GM19328 (cell line): ENCODE results near the gene SERPINI1.

Source experiments
- ATAC-seq: cut with Tn5 transposase; IDR thresholded peaks from one replicate; pipeline ENCODE4 v1.9.1; 2021; ENCODE audit warnings: mild to moderate bottlenecking, moderate library complexity; ENCODE audit not compliant: unreplicated experiment

SERPINI1 gene, protein sequence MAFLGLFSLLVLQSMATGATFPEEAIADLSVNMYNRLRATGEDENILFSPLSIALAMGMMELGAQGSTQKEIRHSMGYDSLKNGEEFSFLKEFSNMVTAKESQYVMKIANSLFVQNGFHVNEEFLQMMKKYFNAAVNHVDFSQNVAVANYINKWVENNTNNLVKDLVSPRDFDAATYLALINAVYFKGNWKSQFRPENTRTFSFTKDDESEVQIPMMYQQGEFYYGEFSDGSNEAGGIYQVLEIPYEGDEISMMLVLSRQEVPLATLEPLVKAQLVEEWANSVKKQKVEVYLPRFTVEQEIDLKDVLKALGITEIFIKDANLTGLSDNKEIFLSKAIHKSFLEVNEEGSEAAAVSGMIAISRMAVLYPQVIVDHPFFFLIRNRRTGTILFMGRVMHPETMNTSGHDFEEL

DNA sequence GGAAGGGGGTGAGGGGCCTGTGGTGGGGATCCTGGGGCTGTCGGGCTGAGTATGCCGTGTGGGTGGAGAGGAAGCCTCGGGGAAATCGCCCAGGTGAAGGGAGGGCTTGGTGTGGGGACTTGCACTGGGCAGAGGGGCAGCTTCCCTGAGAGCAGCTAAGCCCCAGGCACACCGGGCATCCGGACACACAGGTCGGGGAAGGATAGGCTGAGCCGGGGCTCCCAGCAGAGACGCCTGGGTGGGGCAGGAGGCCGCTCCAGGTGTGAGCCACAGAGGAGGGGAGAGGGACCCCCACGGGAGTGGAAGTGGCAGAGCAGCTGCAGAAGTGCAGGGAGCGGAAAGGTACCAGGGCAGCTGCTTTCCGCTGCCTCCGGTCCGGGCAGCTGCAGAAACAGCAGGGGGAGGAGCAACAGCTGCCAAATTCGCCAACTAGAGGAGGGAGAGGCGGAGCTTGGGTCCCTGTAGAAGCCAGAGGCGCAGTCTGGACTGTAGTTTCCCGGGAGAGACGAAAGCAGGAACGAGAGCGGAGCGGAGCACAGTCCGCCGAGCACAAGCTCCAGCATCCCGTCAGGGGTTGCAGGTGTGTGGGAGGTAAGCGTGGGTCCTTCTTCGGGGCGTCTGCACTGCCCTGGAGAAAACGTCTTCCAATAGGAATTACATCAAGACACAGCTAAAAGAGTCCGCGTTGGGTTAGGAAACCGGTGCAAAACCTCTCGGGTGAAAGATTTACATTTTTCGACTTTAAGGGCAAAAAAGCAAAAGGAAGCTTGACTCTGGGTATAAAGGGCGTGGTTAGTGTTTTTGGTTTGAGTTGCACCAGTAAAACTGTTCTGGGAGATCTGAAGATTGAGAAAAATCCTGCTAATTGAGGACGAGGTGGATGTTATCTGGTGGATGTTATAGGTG, at the start of gene SERPINI1:
Gene SERPINI1, plus strand, starts transcription at position 489 of the 906 bp plus-strand sequence. CDS start 53,408 bp downstream, outside the sequence.
- ATAC-seq = peak; percentile 49

DNA sequence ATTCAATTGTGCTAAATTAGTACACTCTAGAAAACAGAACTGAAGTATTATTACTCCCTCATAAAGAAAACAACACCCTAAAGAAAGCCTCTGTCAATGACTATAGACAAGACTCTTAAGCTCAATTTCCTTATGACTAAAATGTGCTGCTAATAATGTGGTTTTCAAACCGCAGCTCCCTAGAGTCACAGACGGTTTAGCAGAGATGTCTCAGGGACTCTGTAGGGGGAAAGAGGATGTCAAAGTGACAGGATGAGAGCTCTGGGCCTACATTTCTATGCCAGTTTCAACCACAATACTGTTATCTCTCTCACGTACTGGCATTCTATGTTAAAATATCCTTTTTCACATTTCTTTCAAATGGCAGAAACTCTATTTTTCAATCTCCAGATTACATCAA, 44.2 kb upstream of the SERPINI1 start:
- ATAC-seq = peak; percentile 100

DNA sequence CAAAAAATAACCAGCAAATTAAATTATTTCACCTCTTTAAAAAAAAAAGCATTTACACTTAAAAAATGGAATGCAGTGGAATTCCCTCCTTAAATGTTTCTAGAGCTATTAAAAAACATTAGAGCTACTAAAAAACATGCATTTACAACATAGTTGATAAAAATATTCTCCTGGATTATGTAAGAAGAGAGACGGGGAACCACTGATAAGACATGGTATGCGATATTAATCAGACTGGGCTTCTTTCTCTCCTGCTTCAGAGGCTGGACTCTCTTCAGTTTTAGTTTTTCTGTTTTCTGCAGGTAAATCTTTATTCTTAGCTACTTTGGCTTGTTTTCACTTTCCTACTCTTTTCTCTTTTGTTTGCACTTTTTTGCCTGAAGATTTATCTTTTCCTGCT, 41.4 kb upstream of the SERPINI1 start:
- no peak for ATAC-seq

DNA sequence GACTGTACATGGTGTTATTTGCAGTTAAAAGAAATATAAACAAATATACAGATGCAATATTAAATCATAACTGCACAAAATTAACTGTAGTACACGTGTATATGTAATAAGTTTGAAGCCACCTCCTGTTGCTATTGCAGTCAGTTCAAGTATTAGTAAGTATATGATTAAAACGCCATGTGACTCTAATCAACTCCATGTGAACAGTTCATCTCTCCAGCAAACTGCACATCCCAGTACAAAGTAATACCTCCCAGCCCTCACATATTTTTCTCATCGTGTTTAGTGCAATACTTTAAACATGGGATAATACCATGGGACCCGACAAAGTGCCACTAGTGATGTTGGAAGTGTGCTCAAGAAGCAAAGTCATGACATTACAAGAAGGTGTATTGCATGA, 35.5 kb upstream of the SERPINI1 start:
- ATAC-seq = no peak

DNA sequence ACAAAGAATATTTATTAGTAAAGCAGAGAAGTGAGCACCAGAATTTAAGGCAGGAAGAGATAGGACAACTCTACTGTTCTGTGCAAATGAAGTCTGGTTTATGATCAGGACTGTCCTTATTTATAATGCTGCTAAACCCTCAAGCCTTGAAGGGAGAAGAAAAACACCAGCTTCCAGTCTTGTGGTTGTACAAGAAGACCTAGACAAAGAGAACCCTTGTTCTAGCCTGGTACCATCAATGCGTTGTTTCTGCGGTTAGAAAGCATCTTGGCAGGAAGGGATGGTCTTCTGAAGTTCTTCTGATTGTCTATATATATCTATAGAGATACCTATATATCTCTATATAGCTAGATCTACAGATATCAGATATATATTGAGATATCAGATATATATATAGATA, 34.6 kb upstream of the SERPINI1 start:
- no peak for ATAC-seq

DNA sequence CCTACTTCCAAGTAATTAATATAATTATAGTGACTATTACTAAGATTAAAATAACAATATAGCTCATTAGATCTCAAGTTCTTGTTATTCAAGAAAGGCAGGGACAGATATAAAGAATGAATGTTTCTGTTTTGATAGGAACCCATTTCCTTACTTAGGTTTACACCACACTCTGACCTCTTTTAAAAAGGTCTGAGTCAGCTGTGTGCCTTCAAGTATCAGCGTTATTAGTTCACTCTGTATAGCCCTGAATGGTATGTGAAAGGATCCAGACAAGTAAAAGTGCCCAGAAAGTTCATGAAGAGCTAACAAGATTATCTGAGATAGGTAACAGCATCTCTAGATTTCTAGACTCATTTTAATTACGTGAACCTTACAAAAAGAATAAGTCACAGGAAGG, 29.7 kb upstream of the SERPINI1 start:
- no peak for ATAC-seq

DNA sequence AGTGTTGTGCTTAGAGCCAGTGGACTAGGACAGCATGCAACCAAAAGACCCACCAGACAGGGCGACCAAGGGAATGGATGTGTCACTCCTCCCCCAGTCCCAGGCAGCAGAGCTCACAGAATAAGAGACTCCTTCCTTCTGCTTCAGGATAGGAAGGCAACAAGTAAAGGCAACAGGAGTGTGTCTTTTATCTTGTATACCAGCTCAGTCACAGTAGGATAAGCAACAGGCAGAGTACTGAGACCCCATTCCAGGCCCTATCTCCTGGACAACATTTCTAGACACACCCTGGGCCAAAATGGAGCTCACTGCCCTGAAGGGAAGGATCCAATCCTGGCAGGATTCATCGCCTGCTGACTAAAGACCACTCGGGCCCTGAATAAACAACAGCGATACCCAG, 25.8 kb upstream of the SERPINI1 start:
- ATAC-seq = no peak

DNA sequence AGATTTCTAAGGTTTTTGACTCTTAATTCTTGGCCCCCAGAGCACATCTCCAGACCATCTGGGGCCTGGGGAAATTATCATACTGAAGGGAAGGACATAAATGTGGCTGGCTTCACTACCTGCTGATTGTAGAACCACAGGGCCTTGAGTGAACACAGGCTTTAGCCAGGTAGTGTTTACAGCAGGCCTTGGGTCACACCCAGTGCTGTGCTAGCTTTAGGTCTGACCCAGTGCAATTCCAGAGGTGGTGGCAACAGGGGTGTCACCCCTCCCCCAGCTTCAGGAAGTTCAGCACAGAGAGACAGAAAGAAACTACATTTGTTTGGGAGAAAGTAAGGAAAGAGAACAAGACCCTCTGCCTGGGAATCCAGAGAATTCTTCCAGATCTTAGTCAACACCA, 25.0 kb upstream of the SERPINI1 start:
- ATAC-seq = no peak

DNA sequence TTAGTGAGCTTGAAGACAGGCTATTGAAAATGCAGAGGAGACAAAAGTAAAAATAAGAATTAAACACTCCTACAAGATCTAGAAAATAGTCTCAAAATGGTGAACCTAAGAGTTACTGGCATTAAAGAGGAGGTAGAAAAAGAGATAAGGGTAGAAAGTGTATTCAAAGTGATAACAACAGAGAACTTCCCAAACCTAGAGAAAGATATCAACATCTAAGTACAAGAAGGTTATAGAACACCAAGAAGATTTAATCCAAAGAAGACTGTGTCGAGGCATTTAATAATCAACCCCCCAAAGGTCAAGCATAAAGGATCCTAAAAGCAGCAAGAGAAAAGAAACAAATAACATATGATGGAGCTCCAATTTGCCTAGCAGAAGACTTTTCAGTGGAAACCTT, 24.1 kb upstream of the SERPINI1 start:
- no peak for ATAC-seq

DNA sequence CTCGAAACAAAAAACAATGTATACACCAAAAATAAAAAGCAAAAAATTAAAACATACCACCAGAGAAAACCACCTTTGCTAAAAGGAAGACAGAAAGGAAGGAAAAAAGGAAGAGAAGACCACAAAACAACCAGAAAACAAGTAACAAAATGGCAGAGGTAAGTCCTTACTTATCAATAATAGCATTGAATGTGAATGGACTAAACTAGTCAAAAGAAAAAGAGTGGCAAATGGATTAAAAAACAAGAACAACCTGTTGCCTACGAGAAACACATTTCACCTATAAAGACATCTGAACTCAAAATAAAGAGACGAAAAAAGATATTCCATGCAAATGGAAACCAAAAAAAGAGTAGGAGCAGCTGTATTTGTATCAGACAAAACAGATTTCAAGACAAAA, 23.1 kb upstream of the SERPINI1 start:
- no peak for ATAC-seq

DNA sequence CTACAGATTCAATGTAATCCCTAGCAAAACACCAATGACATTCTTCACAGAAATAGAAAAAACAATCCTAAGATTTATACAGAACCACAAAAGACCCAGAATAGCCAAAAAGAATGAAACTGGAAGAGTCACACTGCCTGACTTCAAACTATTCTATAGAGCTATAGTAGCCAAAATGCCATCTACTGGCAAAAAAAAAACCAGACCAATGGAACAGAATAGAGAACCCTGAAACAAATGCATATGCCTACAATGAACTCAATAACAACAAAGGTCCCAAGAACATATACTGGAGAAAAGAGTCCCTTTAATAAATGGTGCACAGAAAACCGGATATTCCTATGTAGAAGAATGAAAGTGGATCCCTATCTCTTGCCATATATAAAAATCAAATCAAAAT, 20.6 kb upstream of the SERPINI1 start:
- no peak for ATAC-seq

DNA sequence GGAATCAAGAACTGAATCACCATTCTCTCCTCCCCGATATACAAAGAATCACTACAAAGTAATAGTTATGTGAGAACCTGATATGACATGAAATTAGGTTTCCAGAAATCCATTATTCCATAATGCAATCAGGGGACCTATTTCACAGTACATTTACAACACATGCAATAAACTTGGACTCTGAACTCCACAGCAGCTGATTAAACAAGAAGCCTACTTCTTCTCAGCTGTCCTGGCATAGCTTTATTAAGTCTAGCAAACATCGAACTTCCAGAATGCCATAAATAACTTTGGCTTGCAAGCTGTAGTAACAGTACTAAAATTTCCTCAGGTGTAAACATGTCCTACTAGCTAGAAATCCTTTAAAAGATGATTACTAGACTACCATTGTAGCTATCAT, 18.6 kb upstream of the SERPINI1 start:
- no peak for ATAC-seq

DNA sequence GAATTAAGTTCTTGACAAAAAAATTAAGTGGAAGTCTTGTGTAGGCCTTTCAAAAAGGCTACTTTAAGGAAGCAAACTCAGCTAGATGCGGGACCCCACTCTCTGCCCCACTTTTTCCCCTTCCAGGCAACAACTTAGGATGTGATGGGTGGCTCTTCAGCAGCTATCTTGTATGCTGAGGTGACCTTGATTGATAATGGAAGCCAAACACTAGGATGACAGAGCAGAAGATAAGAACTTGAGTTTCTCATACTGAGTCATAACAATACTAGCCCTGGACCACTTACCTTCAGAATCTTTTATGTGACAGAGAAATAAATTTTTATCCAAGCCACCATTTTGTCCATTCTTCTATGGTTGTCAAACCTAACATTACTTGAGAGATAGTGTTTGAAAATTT, 16.9 kb upstream of the SERPINI1 start:
- ATAC-seq = no peak

DNA sequence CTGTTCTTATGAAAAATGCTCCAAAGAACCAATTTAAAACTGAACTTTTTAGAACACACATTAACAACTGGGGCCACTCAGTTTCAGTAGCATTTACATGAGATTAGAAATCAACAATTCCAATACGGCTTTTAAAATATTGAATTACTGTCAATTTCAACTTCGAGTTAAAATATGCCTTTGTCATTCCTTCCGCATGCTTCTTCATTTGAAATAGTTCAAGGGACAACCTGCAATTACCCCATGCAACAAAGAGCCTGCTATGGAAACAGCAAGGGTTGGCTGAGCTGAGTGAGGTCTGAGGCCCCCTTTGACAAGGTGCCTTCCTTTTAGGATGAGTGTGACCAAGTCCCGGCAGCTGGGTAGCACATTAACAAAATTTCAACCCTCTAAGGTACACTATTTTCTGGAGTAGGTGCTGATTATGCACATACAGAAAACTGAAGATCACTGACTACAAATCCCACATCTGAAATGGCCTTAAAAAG, 12.5 kb upstream of the SERPINI1 start:
- ATAC-seq = no peak

DNA sequence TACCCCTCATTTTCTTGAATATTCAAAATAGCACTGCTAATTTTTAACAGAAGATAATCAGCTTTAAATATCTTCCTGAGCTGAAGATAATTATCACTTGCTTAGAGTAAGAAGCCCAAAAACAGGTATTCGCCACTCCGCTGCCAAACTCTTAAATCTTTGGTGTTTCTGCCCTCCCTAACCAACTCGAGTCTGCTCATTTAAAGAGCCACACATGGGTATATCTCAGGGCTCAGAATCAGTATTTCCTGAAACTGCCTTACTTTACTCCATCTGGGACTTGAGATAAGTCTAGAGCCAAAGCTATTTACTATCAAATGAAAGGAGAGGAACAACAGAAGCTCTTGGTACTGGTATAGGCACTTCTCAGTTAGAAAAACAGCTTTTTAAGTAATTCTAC, 11.6 kb upstream of the SERPINI1 start:
- ATAC-seq = no peak

DNA sequence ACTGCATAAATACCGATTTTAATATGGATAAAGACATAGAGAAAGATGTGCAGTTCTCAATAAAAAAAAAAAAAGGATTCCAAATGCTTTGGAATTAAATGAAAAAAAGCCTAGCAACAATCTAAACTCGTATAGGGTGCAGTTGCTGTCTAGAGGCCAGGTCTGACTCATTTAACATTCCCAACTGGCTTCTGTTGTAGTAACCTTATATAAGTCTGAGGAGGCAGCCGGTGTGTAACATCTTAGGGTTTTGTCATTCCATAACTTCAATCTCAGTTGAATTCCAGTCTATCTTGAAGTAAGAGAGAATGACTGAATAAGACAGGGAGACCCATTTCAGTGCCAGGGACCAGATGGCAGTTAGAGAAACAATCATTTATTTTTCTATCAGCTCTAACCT, 7.3 kb upstream of the SERPINI1 start:
- no peak for ATAC-seq

DNA sequence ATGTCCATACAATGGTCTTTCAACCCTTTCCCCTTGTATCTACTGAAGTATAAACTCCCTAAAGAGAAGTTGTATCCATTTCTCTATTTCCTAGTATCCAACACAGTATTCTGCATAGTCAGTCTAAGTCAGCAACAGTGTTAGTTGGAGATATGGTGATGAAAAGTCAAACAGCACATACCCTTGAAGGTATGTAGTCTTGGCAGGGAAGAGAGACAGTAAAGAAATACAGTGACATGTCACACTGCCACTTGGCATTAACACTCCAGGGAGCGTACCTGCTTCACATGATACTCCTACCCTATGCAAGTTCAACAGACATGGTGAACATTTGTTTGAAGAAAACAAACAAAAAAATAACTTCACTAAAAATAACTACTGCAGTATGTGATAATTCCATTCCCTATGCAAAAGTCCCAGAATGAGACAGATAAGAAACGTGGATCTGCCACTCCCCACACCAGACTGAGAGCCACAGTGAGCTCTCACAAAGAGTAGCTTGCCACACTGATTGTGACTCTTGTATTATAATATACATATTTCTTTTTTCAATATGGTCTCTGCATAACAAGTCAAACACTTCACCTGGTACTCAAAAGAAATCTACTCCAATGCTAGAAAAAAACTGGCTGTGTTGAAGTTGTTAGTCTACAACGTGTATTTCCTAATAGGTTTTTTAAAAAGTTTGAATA, 6.7 kb upstream of the SERPINI1 start:
- no peak for ATAC-seq

DNA sequence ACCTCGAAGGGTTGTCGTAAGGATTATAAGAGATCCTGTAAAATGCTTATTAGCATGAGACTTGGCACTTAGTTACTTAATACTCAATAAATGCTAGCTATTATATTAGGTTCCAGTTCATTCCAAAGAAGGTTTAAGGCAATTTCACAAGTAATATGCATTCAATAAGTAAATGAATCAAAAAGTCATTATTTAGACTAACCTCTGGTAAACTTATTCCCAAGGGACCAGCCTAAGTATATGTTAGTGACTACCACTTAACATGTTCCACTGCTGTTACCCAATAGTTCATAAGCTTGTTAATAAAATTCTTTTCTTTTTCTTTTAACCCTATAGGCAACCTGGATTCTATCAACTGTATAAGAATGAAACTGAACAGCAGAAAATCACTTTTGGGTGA, 5.9 kb upstream of the SERPINI1 start:
- ATAC-seq = no peak

DNA sequence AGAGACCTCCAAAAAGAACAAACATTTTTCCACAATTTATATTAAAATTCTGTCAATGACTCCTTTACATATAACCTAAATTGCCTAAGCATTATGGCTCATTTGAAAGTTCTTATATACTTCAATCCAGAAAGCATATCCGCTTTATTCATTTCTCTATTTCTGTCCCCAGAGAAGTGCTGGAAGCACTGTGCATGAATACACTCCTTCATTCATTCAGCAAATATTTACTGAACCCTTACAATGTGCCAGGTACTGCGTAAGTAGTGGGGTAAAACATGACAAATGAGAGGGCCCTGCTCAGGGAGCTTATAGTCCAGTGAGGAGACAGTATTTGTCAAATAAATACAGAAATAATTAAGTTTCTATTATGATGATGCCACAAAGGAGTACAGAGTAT, 4.1 kb upstream of the SERPINI1 start:
- ATAC-seq = no peak

DNA sequence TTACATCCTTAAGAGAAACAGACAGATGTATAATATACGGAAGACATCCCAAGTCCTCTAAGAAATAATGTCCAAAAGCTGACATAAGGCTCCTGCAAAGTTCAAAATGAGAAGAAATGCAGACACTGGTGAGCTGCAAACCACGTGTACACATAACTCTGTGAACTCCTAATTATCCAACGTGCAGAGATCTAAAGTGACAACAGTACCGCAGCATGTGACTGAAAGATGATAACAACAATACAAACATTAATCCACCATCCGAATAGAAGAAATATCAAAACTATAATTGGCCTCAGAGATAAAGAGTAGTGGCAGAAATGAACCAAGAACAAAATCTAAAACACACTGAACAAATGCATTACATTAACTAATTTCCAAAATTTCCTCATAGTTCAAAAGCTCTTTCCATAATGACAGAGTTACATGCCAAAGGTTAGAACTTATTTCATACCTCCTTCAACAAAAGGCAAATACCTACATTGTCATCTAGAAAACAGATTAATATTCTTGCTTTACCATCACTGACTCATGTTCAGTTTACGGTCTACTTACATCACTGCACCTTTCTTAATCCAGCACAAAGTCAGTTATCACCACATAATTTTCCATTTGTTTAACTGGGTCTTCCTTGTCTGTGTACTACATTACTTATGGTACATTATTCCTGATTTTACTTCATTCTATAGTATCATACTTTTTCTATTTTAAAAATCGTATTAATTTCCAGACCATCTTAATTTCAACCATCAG, 3.0 kb upstream of the SERPINI1 start:
- ATAC-seq = no peak
